Measurements from ENCODE around the gene ITGB3.
A peak's percentile ranks its signal among the peaks of the same experiment; 100 is the strongest.
"Not testable (repeated sequence)": the region's sequence is repeated elsewhere in the genome, so short reads cannot be mapped to it uniquely, and the experiment has no call there.

Gene ITGB3

GRCh38 chr17:47265983-47266541 lies 12.4 kb downstream of the ITGB3 start:
- Histone ChIP-seq H3K36me3 (ENCODE audit: insufficient read depth, low read length) (no peaks in the 10 kb centered on the region), H3K4me3 (ENCODE audit: low read depth, low read length) (no peak overlapping the region), H3K79me2 (ENCODE audit: control insufficient read depth, insufficient read depth, low read length, unreplicated experiment) (peaks cover 8% of the 10 kb centered on the region), H3K27me3 (ENCODE audit: insufficient read depth, low read length) (no peaks in the 10 kb centered on the region), H2AFZ (ENCODE audit: low read length, unreplicated experiment) (no peak overlapping the region), H3K4me1 (ENCODE audit: control insufficient read depth, insufficient read depth, low read length, unreplicated experiment) (peaks cover 41% of the 10 kb centered on the region), H3K27ac (ENCODE audit: low read depth, low read length) (peak overlapping the region; percentile 99)

GRCh38 chr17:47266782-47267181 lies 13.2 kb downstream of the ITGB3 start:
- peaks cover 41% of the 10 kb centered on the region for H3K4me1 ChIP-seq (ENCODE audit: control insufficient read depth, insufficient read depth, low read length, unreplicated experiment)
- H3K27ac ChIP-seq (ENCODE audit: low read depth, low read length), result peak overlapping the region; percentile 99
- H2AFZ ChIP-seq (ENCODE audit: low read length, unreplicated experiment), result no peak overlapping the region

GRCh38 chr17:47267354-47267828 lies 13.8 kb downstream of the ITGB3 start:
- Histone ChIP-seq H3K4me1 (ENCODE audit: control insufficient read depth, insufficient read depth, low read length, unreplicated experiment) (peaks cover 41% of the 10 kb centered on the region), H3K36me3 (ENCODE audit: insufficient read depth, low read length) (no peaks in the 10 kb centered on the region), H3K27me3 (ENCODE audit: insufficient read depth, low read length) (no peaks in the 10 kb centered on the region), H3K27ac (ENCODE audit: low read depth, low read length) (peak overlapping the region; percentile 99), H3K4me3 (ENCODE audit: low read depth, low read length) (no peak overlapping the region), H3K79me2 (ENCODE audit: control insufficient read depth, insufficient read depth, low read length, unreplicated experiment) (peaks cover 4% of the 10 kb centered on the region), H2AFZ (ENCODE audit: low read length, unreplicated experiment) (no peak overlapping the region)

More at GRCh38 chr17:47266782-47267181, 13.2 kb downstream of the ITGB3 start:
- peaks cover 8% of the 10 kb centered on the region for H3K79me2 ChIP-seq (ENCODE audit: control insufficient read depth, insufficient read depth, low read length, unreplicated experiment)
- H3K27me3 ChIP-seq (ENCODE audit: insufficient read depth, low read length), result no peaks in the 10 kb centered on the region
- H3K36me3 ChIP-seq (ENCODE audit: insufficient read depth, low read length), result no peaks in the 10 kb centered on the region
- H3K4me3 ChIP-seq (ENCODE audit: low read depth, low read length), result no peak overlapping the region

GRCh38 chr17:47268964-47269363 lies 15.3 kb downstream of the ITGB3 start:
- H3K27me3 ChIP-seq (ENCODE audit: insufficient read depth, low read length); H3K4me3 ChIP-seq (ENCODE audit: low read depth, low read length); H3K79me2 ChIP-seq (ENCODE audit: control insufficient read depth, insufficient read depth, low read length, unreplicated experiment); H3K36me3 ChIP-seq (ENCODE audit: insufficient read depth, low read length); H2AFZ ChIP-seq (ENCODE audit: low read length, unreplicated experiment): not testable (repeated sequence)
- Histone ChIP-seq H3K4me1 (ENCODE audit: control insufficient read depth, insufficient read depth, low read length, unreplicated experiment) (peaks cover 41% of the 10 kb centered on the region), H3K27ac (ENCODE audit: low read depth, low read length) (peak overlapping the region; percentile 99; the same call in 1 of the 2 replicates)

- H3K79me2 ChIP-seq (ENCODE audit: control insufficient read depth, insufficient read depth, low read length, unreplicated experiment); H3K27me3 ChIP-seq (ENCODE audit: insufficient read depth, low read length); H3K4me3 ChIP-seq (ENCODE audit: low read depth, low read length); H3K36me3 ChIP-seq (ENCODE audit: insufficient read depth, low read length); H2AFZ ChIP-seq (ENCODE audit: low read length, unreplicated experiment); H3K27ac ChIP-seq (ENCODE audit: low read depth, low read length): not testable (repeated sequence)
- H3K4me1 ChIP-seq (ENCODE audit: control insufficient read depth, insufficient read depth, low read length, unreplicated experiment), result peaks cover 39% of the 10 kb centered on the region
These were observed 16.1 kb downstream of the ITGB3 start for GRCh38 chr17:47269561-47270280.

GRCh38 chr17:47270946-47271705 lies 17.5 kb downstream of the ITGB3 start:
- no peak overlapping the region for H3K4me3 ChIP-seq (ENCODE audit: low read depth, low read length)
- H2AFZ ChIP-seq (ENCODE audit: low read length, unreplicated experiment), result no peak overlapping the region
- no peak overlapping the region for H3K27ac ChIP-seq (ENCODE audit: low read depth, low read length)
- H3K79me2 ChIP-seq (ENCODE audit: control insufficient read depth, insufficient read depth, low read length, unreplicated experiment), result no peaks in the 10 kb centered on the region
- no peaks in the 10 kb centered on the region for H3K27me3 ChIP-seq (ENCODE audit: insufficient read depth, low read length)
- H3K4me1 ChIP-seq (ENCODE audit: control insufficient read depth, insufficient read depth, low read length, unreplicated experiment), result peaks cover 39% of the 10 kb centered on the region
- no peaks in the 10 kb centered on the region for H3K36me3 ChIP-seq (ENCODE audit: insufficient read depth, low read length)

- Histone ChIP-seq H3K4me1 (ENCODE audit: control insufficient read depth, insufficient read depth, low read length, unreplicated experiment) (peaks cover 38% of the 10 kb centered on the region), H3K27me3 (ENCODE audit: insufficient read depth, low read length) (no peaks in the 10 kb centered on the region), H3K27ac (ENCODE audit: low read depth, low read length) (no peak overlapping the region), H2AFZ (ENCODE audit: low read length, unreplicated experiment) (no peak overlapping the region), H3K36me3 (ENCODE audit: insufficient read depth, low read length) (no peaks in the 10 kb centered on the region), H3K79me2 (ENCODE audit: control insufficient read depth, insufficient read depth, low read length, unreplicated experiment) (no peaks in the 10 kb centered on the region), H3K4me3 (ENCODE audit: low read depth, low read length) (no peak overlapping the region)
These were observed 18.9 kb downstream of the ITGB3 start for GRCh38 chr17:47272491-47272890.

GRCh38 chr17:47273245-47273644 lies 19.6 kb downstream of the ITGB3 start:
- no peak overlapping the region for H2AFZ ChIP-seq (ENCODE audit: low read length, unreplicated experiment)
- no peaks in the 10 kb centered on the region for H3K79me2 ChIP-seq (ENCODE audit: control insufficient read depth, insufficient read depth, low read length, unreplicated experiment)
- no peak overlapping the region for H3K4me3 ChIP-seq (ENCODE audit: low read depth, low read length)
- H3K4me1 ChIP-seq (ENCODE audit: control insufficient read depth, insufficient read depth, low read length, unreplicated experiment), result peaks cover 38% of the 10 kb centered on the region
- no peaks in the 10 kb centered on the region for H3K36me3 ChIP-seq (ENCODE audit: insufficient read depth, low read length)
- H3K27ac ChIP-seq (ENCODE audit: low read depth, low read length), result no peak overlapping the region
- H3K27me3 ChIP-seq (ENCODE audit: insufficient read depth, low read length), result no peaks in the 10 kb centered on the region

- Histone ChIP-seq H3K27me3 (ENCODE audit: insufficient read depth, low read length) (no peaks in the 10 kb centered on the region), H3K4me1 (ENCODE audit: control insufficient read depth, insufficient read depth, low read length, unreplicated experiment) (peaks cover 47% of the 10 kb centered on the region), H2AFZ (ENCODE audit: low read length, unreplicated experiment) (no peak overlapping the region), H3K36me3 (ENCODE audit: insufficient read depth, low read length) (no peaks in the 10 kb centered on the region), H3K4me3 (ENCODE audit: low read depth, low read length) (no peak overlapping the region), H3K79me2 (ENCODE audit: control insufficient read depth, insufficient read depth, low read length, unreplicated experiment) (no peaks in the 10 kb centered on the region), H3K27ac (ENCODE audit: low read depth, low read length) (no peak overlapping the region)
These were observed 20.9 kb downstream of the ITGB3 start for GRCh38 chr17:47274319-47275069.

- Histone ChIP-seq H2AFZ (ENCODE audit: low read length, unreplicated experiment) (no peak overlapping the region), H3K27me3 (ENCODE audit: insufficient read depth, low read length) (no peaks in the 10 kb centered on the region), H3K4me1 (ENCODE audit: control insufficient read depth, insufficient read depth, low read length, unreplicated experiment) (peaks cover 56% of the 10 kb centered on the region), H3K79me2 (ENCODE audit: control insufficient read depth, insufficient read depth, low read length, unreplicated experiment) (no peaks in the 10 kb centered on the region), H3K27ac (ENCODE audit: low read depth, low read length) (peak overlapping the region; percentile 99; the same call in 1 of the 2 replicates), H3K36me3 (ENCODE audit: insufficient read depth, low read length) (no peaks in the 10 kb centered on the region), H3K4me3 (ENCODE audit: low read depth, low read length) (no peak overlapping the region)
These were observed 21.8 kb downstream of the ITGB3 start for GRCh38 chr17:47275245-47275984.
